CD1c-positive myeloid dendritic cell (primary cell): ENCODE results near the gene CKMT2.

Experiments
- DNase-seq: peaks from one replicate; pipeline ENCODE4 v3.0.0-alpha.2; 2016; ENCODE audit errors: extremely low spot score

Gene CKMT2

DNA sequence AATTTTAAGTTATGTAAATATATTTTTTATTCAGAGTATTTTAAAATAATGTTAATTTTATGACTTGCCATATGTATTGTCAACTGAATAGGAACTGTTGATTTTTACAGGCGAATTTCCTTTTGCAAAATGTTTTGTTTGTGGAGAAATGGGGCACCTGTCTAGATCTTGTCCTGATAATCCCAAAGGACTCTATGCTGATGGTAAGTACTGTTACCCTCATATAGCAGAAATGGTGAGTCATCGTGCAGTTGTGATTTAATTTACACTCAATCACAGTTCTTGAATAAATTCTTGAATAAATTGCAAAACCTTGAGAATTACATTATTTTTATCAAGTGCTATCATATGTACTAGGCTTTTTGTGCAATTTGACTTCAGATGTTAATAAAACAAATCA, 75.7 kb downstream of the CKMT2 start:
- DNase-seq, result no peak

DNA sequence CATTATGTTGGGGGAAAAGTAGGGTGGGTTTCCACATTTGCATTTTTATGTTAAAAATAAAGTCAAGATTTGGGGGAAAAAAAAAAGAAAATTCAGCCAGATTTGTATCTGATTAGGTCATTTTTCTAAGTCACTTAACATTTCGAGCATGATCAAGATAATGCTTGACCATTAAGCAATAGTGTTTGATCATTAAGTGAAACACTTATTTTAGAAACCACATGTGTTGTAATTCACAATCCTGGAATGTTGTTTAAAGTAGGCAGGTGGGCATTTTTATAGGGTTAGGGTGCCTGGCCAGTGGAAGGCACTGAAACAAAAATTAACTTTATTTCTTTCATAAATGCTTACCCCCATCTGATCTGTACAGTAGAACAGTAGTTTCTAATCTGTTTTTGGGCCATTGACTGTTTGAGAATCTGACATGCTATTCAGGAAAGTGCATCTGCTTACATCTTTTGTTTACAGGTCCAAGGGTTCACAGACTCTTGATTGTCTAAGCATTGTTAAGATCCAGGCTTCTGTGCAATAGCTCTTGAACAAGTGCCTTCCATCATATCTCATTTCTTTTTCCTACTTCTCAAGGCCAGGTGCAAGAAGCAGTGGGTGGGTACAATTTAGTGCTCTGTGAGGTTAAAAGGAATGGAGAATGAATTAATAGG, 77.4 kb downstream of the CKMT2 start:
- DNase-seq, result no peak

DNA sequence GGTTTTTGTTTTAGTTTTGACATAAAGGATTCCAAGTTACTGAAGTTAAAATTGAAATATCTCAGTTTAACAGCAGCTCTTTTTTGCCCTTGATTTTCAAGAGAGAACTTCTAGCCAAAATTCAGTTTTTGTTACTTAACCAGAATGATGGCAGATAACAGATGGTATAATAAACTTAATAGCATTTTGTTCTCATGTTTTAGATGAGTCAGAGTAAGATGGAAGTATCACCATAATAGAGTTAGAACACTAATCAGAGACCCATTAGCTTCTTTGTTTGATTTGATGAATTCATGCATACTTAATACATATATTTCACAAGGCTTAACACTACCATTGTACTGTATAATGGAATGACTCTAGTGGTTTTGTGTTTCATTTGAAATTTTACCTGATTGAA, 80.2 kb downstream of the CKMT2 start:
- DNase-seq, result no peak

DNA sequence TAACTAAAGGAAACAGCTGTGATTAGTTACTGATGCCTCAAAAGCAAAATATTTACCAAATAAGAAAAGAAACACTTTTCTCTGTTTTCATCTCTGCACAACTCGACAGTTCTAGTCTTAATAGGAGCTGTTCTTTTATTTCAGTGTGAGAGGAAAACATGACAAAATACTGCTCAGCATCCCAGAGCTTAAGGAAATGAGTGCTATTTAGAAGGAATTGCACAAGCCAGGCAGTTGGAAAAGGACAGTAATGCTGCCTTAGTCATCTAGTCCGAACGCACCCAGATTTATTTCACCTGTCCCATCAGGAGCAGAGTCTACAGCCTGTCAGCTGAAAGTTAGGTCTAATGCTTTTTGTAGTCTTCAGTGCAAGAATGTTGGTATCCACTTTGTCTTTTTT, 80.6 kb downstream of the CKMT2 start:
- DNase-seq, result no peak

DNA sequence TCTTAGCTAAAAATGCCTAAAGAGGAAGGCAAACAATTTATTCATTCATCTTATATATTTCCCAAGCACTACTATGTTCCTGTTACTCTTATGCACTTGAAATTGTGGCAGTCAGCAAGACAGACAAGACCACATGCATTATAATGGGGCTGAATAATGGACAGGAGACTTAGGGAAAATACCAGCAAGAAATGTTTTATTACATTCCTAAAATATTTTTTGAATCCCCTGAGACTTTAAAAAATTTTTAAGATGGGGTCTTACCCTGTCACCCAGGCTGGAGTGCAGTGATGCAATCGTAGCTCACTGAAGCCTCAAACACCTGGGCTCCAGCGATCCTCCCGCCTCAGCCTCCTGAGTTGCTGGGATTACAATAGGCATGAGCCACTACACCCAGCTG, 81.5 kb downstream of the CKMT2 start:
- DNase-seq, result no peak

DNA sequence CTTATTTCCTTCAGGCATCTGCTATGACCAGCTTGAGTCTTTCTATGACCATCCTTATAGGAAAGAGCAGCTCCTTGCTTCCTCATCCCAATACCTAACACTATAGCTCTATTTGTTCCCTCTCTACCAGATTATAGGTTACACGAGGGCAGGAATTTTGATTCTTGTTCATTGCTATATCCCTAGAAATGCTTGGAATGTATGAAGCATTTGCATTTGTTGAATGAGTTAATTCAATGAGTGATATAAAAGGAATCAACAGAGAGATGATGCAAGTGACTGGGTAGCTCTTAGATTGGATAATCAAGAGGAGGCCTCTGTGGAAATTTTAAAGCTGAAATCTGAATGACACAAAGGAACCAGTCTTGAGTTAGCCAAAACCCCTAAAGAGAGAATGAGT, 82.2 kb downstream of the CKMT2 start:
- DNase-seq, result no peak

DNA sequence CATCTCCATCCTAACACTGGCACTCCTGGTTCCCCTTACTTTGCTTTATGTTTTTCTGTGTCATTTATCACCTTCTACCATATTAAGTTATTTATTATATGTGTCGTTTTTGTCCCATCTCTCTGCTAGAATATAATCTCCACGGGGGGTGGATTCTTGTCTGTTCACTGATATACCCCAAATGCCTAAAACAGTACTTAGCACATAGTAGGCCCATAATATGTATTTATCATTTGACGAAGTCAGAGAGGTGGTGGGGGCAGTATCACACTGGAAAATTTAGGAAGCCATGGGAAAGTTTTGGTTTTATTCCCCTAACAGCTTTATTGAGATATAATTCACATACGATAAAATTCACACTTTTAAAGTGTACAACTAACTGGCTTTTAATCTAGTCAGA, 82.7 kb downstream of the CKMT2 start:
- DNase-seq, result no peak
